ENCODE measurements around the gene KCNQ1OT1. TPM values are rescaled to one million over a fixed set of nuclear protein-coding genes. Genes with fewer than 3 reads are reported as not detected.

Gene KCNQ1OT1
- total and polyA plus RNA-seq, 2 donors, result 0.09 to 0.42 TPM

- no peak overlapping the region for H3K4me3 ChIP-seq (ENCODE audit: low read length in 2 of 2)
- H3K27me3 ChIP-seq (ENCODE audit: control insufficient read depth in 2 of 2, insufficient read depth in 1 of 2, low read length in 1 of 2), result no peaks in the 10 kb centered on the region
- WGBS, result 92% methylated on average over 14 of the region's 14 CpGs
- no peaks in the 10 kb centered on the region for H3K36me3 ChIP-seq (ENCODE audit: control insufficient read depth in 2 of 2, insufficient read depth in 2 of 2, low read length in 1 of 2)
- no peak overlapping the region for H3K27ac ChIP-seq (ENCODE audit: low read depth in 1 of 2, low read length in 1 of 2)
- no peaks in the 10 kb centered on the region for H3K9me3 ChIP-seq (ENCODE audit: control insufficient read depth in 2 of 2, insufficient read depth in 1 of 2, low read length in 1 of 2)
- no peak for DNase-seq (ENCODE audit: low read depth in 6 of 9, low spot score in 9 of 9)
- no peaks in the 10 kb centered on the region for H3K4me1 ChIP-seq (ENCODE audit: control insufficient read depth in 2 of 2, insufficient read depth in 2 of 2, low read length in 2 of 2)
Observed at GRCh38 chr11:2738551-2739431, 39.0 kb upstream of the KCNQ1OT1 start.

- DNase-seq (ENCODE audit: low read depth in 6 of 9, low spot score in 9 of 9), result no peak
Observed at GRCh38 chr11:2737866-2738265, 38.1 kb upstream of the KCNQ1OT1 start.

GRCh38 chr11:2737226-2737590 lies 37.4 kb upstream of the KCNQ1OT1 start:
- WGBS, result 96% methylated on average over 7 of the region's 7 CpGs
- H3K4me3 ChIP-seq (ENCODE audit: low read length in 2 of 2), result no peak overlapping the region
- no peaks in the 10 kb centered on the region for H3K36me3 ChIP-seq (ENCODE audit: control insufficient read depth in 2 of 2, insufficient read depth in 2 of 2, low read length in 1 of 2)
- no peaks in the 10 kb centered on the region for H3K27me3 ChIP-seq (ENCODE audit: control insufficient read depth in 2 of 2, insufficient read depth in 1 of 2, low read length in 1 of 2)
- H3K4me1 ChIP-seq (ENCODE audit: control insufficient read depth in 2 of 2, insufficient read depth in 2 of 2, low read length in 2 of 2), result no peaks in the 10 kb centered on the region
- no peaks in the 10 kb centered on the region for H3K9me3 ChIP-seq (ENCODE audit: control insufficient read depth in 2 of 2, insufficient read depth in 1 of 2, low read length in 1 of 2)
- H3K27ac ChIP-seq (ENCODE audit: low read depth in 1 of 2, low read length in 1 of 2), result no peak overlapping the region
- no peak for DNase-seq (ENCODE audit: low read depth in 6 of 9, low spot score in 9 of 9)

More at GRCh38 chr11:2737866-2738265, 38.1 kb upstream of the KCNQ1OT1 start:
- Histone ChIP-seq H3K4me3 (ENCODE audit: low read length in 2 of 2) (no peak overlapping the region), H3K36me3 (ENCODE audit: control insufficient read depth in 2 of 2, insufficient read depth in 2 of 2, low read length in 1 of 2) (no peaks in the 10 kb centered on the region), H3K27me3 (ENCODE audit: control insufficient read depth in 2 of 2, insufficient read depth in 1 of 2, low read length in 1 of 2) (no peaks in the 10 kb centered on the region), H3K27ac (ENCODE audit: low read depth in 1 of 2, low read length in 1 of 2) (no peak overlapping the region), H3K4me1 (ENCODE audit: control insufficient read depth in 2 of 2, insufficient read depth in 2 of 2, low read length in 2 of 2) (no peaks in the 10 kb centered on the region), H3K9me3 (ENCODE audit: control insufficient read depth in 2 of 2, insufficient read depth in 1 of 2, low read length in 1 of 2) (no peaks in the 10 kb centered on the region)
- 66% methylated on average over 5 of the region's 5 CpGs for WGBS

- DNase-seq (ENCODE audit: low read depth in 6 of 9, low spot score in 9 of 9), result no peak
- WGBS, result 95% methylated on average over 21 of the region's 21 CpGs
- Histone ChIP-seq H3K27ac (ENCODE audit: low read depth in 1 of 2, low read length in 1 of 2) (no peak overlapping the region), H3K36me3 (ENCODE audit: control insufficient read depth in 2 of 2, insufficient read depth in 2 of 2, low read length in 1 of 2) (no peaks in the 10 kb centered on the region), H3K4me3 (ENCODE audit: low read length in 2 of 2) (no peak overlapping the region), H3K27me3 (ENCODE audit: control insufficient read depth in 2 of 2, insufficient read depth in 1 of 2, low read length in 1 of 2) (no peaks in the 10 kb centered on the region), H3K4me1 (ENCODE audit: control insufficient read depth in 2 of 2, insufficient read depth in 2 of 2, low read length in 2 of 2) (no peaks in the 10 kb centered on the region), H3K9me3 (ENCODE audit: control insufficient read depth in 2 of 2, insufficient read depth in 1 of 2, low read length in 1 of 2) (no peaks in the 10 kb centered on the region)
Observed at GRCh38 chr11:2736577-2737225, 36.9 kb upstream of the KCNQ1OT1 start.

GRCh38 chr11:2735053-2735589 lies 35.3 kb upstream of the KCNQ1OT1 start:
- Histone ChIP-seq H3K27me3 (ENCODE audit: control insufficient read depth in 2 of 2, insufficient read depth in 1 of 2, low read length in 1 of 2) (no peaks in the 10 kb centered on the region), H3K4me1 (ENCODE audit: control insufficient read depth in 2 of 2, insufficient read depth in 2 of 2, low read length in 2 of 2) (no peaks in the 10 kb centered on the region), H3K4me3 (ENCODE audit: low read length in 2 of 2) (no peak overlapping the region), H3K27ac (ENCODE audit: low read depth in 1 of 2, low read length in 1 of 2) (no peak overlapping the region), H3K36me3 (ENCODE audit: control insufficient read depth in 2 of 2, insufficient read depth in 2 of 2, low read length in 1 of 2) (no peaks in the 10 kb centered on the region), H3K9me3 (ENCODE audit: control insufficient read depth in 2 of 2, insufficient read depth in 1 of 2, low read length in 1 of 2) (no peaks in the 10 kb centered on the region)
- DNase-seq (ENCODE audit: low read depth in 6 of 9, low spot score in 9 of 9), result no peak
- 96% methylated on average over 12 of the region's 12 CpGs for WGBS

- 93% methylated on average over 32 of the region's 32 CpGs for WGBS
- H3K9me3 ChIP-seq (ENCODE audit: control insufficient read depth in 2 of 2, insufficient read depth in 1 of 2, low read length in 1 of 2), result no peaks in the 10 kb centered on the region
- H3K27me3 ChIP-seq (ENCODE audit: control insufficient read depth in 2 of 2, insufficient read depth in 1 of 2, low read length in 1 of 2), result no peaks in the 10 kb centered on the region
- H3K4me3 ChIP-seq (ENCODE audit: low read length in 2 of 2), result no peak overlapping the region
- no peak for DNase-seq (ENCODE audit: low read depth in 6 of 9, low spot score in 9 of 9)
- H3K4me1 ChIP-seq (ENCODE audit: control insufficient read depth in 2 of 2, insufficient read depth in 2 of 2, low read length in 2 of 2), result no peaks in the 10 kb centered on the region
- H3K36me3 ChIP-seq (ENCODE audit: control insufficient read depth in 2 of 2, insufficient read depth in 2 of 2, low read length in 1 of 2), result no peaks in the 10 kb centered on the region
- no peak overlapping the region for H3K27ac ChIP-seq (ENCODE audit: low read depth in 1 of 2, low read length in 1 of 2)
Observed at GRCh38 chr11:2734181-2735052, 34.6 kb upstream of the KCNQ1OT1 start.

- Histone ChIP-seq H3K9me3 (ENCODE audit: control insufficient read depth in 2 of 2, insufficient read depth in 1 of 2, low read length in 1 of 2) (no peaks in the 10 kb centered on the region), H3K4me1 (ENCODE audit: control insufficient read depth in 2 of 2, insufficient read depth in 2 of 2, low read length in 2 of 2) (no peaks in the 10 kb centered on the region), H3K4me3 (ENCODE audit: low read length in 2 of 2) (no peak overlapping the region), H3K27me3 (ENCODE audit: control insufficient read depth in 2 of 2, insufficient read depth in 1 of 2, low read length in 1 of 2) (no peaks in the 10 kb centered on the region), H3K27ac (ENCODE audit: low read depth in 1 of 2, low read length in 1 of 2) (no peak overlapping the region), H3K36me3 (ENCODE audit: control insufficient read depth in 2 of 2, insufficient read depth in 2 of 2, low read length in 1 of 2) (no peaks in the 10 kb centered on the region)
- 93% methylated on average over 12 of the region's 12 CpGs for WGBS
- DNase-seq (ENCODE audit: low read depth in 6 of 9, low spot score in 9 of 9), result no peak
Observed at GRCh38 chr11:2732940-2733628, 33.3 kb upstream of the KCNQ1OT1 start.

- Histone ChIP-seq H3K27me3 (ENCODE audit: control insufficient read depth in 2 of 2, insufficient read depth in 1 of 2, low read length in 1 of 2) (no peaks in the 10 kb centered on the region), H3K4me1 (ENCODE audit: control insufficient read depth in 2 of 2, insufficient read depth in 2 of 2, low read length in 2 of 2) (no peaks in the 10 kb centered on the region), H3K4me3 (ENCODE audit: low read length in 2 of 2) (no peak overlapping the region), H3K9me3 (ENCODE audit: control insufficient read depth in 2 of 2, insufficient read depth in 1 of 2, low read length in 1 of 2) (no peaks in the 10 kb centered on the region), H3K36me3 (ENCODE audit: control insufficient read depth in 2 of 2, insufficient read depth in 2 of 2, low read length in 1 of 2) (no peaks in the 10 kb centered on the region), H3K27ac (ENCODE audit: low read depth in 1 of 2, low read length in 1 of 2) (no peak overlapping the region)
- no peak for DNase-seq (ENCODE audit: low read depth in 6 of 9, low spot score in 9 of 9)
- WGBS, result 95% methylated on average over 32 of the region's 32 CpGs
Observed at GRCh38 chr11:2732261-2732939, 32.6 kb upstream of the KCNQ1OT1 start.

Data from thymus (tissue), 11 donors.